ENCODE measurements around the gene GGT5.

GGT5 gene

GRCh38 chr22:24178021-24178431 lies 66.9 kb downstream of the GGT5 start:
- H3K4me3 ChIP-seq (ENCODE audit: low read length) = no peak overlapping the region
- no peak for TF ChIP-seq CTCF (conservative IDR thresholded peaks at IDR 0.05; ENCODE audit: low read depth, low read length)
- DNase-seq (ENCODE audit: low read depth) = no peak

- no peak for DNase-seq (ENCODE audit: low read depth)
- no peak for TF ChIP-seq CTCF (conservative IDR thresholded peaks at IDR 0.05; ENCODE audit: low read depth, low read length)
- no peak overlapping the region for H3K4me3 ChIP-seq (ENCODE audit: low read length)
Observed at GRCh38 chr22:24177456-24177855, 67.4 kb downstream of the GGT5 start.

- TF ChIP-seq CTCF (conservative IDR thresholded peaks at IDR 0.05; ENCODE audit: low read depth, low read length) = no peak
- DNase-seq (ENCODE audit: low read depth) = no peak
- H3K4me3 ChIP-seq (ENCODE audit: low read length) = no peak overlapping the region
Observed at GRCh38 chr22:24177045-24177444, 67.8 kb downstream of the GGT5 start.

- no peak for DNase-seq (ENCODE audit: low read depth)
- no peak overlapping the region for H3K4me3 ChIP-seq (ENCODE audit: low read length)
- no peak for TF ChIP-seq CTCF (conservative IDR thresholded peaks at IDR 0.05; ENCODE audit: low read depth, low read length)
Observed at GRCh38 chr22:24176630-24177029, 68.3 kb downstream of the GGT5 start.

GRCh38 chr22:24176040-24176439 lies 68.8 kb downstream of the GGT5 start:
- no peak for TF ChIP-seq CTCF (conservative IDR thresholded peaks at IDR 0.05; ENCODE audit: low read depth, low read length)
- no peak for DNase-seq (ENCODE audit: low read depth)
- no peak overlapping the region for H3K4me3 ChIP-seq (ENCODE audit: low read length)

GRCh38 chr22:24175160-24175808 lies 69.6 kb downstream of the GGT5 start:
- peak; percentile 95 for TF ChIP-seq CTCF (conservative IDR thresholded peaks at IDR 0.05; ENCODE audit: low read depth, low read length)
- H3K4me3 ChIP-seq (ENCODE audit: low read length) = no peak overlapping the region
- no peak for DNase-seq (ENCODE audit: low read depth)

GRCh38 chr22:24171822-24172221 lies 73.1 kb downstream of the GGT5 start:
- DNase-seq (ENCODE audit: low read depth) = no peak
- TF ChIP-seq CTCF (conservative IDR thresholded peaks at IDR 0.05; ENCODE audit: low read depth, low read length) = no peak
- no peak overlapping the region for H3K4me3 ChIP-seq (ENCODE audit: low read length)
